Mesodermal cell (in vitro differentiated cells): ENCODE data around the gene OR5M11. TPM values are rescaled to one million over a fixed set of nuclear protein-coding genes. Genes with fewer than 3 reads are reported as not detected.
"Not testable (repeated sequence)": the region's sequence is repeated elsewhere in the genome, so short reads cannot be mapped to it uniquely, and the experiment has no call there.

ENCODE experiments used
- H3K27ac ChIP-seq: 2 replicates; pipeline ENCODE4 v1.7.0; 2013; ENCODE audit warnings: mild to moderate bottlenecking, low read depth, low read length, moderate library complexity; ENCODE audit not compliant: severe bottlenecking
- H3K36me3 ChIP-seq: 2 replicates; pipeline ENCODE4 v1.7.1; 2013; ENCODE audit warnings: mild to moderate bottlenecking, low read length, moderate library complexity; ENCODE audit not compliant: control insufficient read depth, insufficient read depth
- H3K4me1 ChIP-seq: one replicate; pipeline ENCODE4 v1.7.1; 2013; ENCODE audit warnings: mild to moderate bottlenecking, low read length; ENCODE audit not compliant: insufficient read depth, control insufficient read depth, poor library complexity, severe bottlenecking
- H3K4me3 ChIP-seq: 2 replicates; pipeline ENCODE4 v1.7.0; 2013; ENCODE audit warnings: low read length, control low read depth, mild to moderate bottlenecking; ENCODE audit not compliant: insufficient read depth, poor library complexity, severe bottlenecking; ENCODE audit errors: extremely low read depth
- H3K9me3 ChIP-seq: 2 replicates; pipeline ENCODE4 v1.7.1; 2013; ENCODE audit warnings: mild to moderate bottlenecking, low read length, moderate library complexity; ENCODE audit not compliant: control insufficient read depth
- WGBS, 2 experiments: methylation state at CpG; one replicate each; pipeline ENCODE4 v1.1.5; 2013; ENCODE audit warnings: missing lambda C conversion rate in 2 of 2; ENCODE audit not compliant: insufficient coverage in 2 of 2; 5-methylcytosine and 5-hydroxymethylcytosine counted together
- polyA plus RNA-seq, 2 experiments: library from polyadenylated mRNA; stranded (reverse); fragments of 50-300 nt; gene quantifications; one replicate each; pipeline ENCODE4 v1.2.3, GENCODE V29; 2013

Gene OR5M11
- polyA plus RNA-seq (2013, experiment 1 of 2) = not detected
- polyA plus RNA-seq (2013, experiment 2 of 2) = not detected

DNA sequence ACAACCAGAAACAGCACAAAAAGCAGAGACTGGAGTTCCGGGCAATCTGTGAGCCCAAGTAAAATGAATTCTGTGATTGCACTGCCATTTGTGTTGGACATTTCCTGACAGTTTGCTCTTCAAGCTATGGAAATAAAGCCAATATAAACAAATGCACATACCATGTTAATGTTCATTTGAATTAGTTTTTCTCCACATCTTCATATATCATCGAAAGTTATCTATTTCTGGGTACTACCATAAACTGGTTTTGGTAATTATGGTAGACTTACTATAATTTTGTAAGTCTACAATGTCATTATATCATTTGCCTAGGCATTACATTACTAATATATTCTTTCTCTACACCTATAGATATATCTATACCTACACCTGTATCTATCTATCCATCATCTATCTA lies at the start of gene OR5M11:
OR5M11 (minus strand) TSS at position 101 of the 400 bp plus-strand sequence; CDS start at position 101, 0 bp downstream.
- no CpG with 5 or more reads among the region's 2 CpGs for WGBS, 2 experiments
- Histone ChIP-seq H3K9me3 (no peaks in the 10 kb centered on the region), H3K4me1 (no peaks in the 10 kb centered on the region), H3K4me3 (no peak within 1 kb of the TSS), H3K36me3 (no peaks in the 10 kb centered on the region), H3K27ac (no peak within 1 kb of the TSS)

DNA sequence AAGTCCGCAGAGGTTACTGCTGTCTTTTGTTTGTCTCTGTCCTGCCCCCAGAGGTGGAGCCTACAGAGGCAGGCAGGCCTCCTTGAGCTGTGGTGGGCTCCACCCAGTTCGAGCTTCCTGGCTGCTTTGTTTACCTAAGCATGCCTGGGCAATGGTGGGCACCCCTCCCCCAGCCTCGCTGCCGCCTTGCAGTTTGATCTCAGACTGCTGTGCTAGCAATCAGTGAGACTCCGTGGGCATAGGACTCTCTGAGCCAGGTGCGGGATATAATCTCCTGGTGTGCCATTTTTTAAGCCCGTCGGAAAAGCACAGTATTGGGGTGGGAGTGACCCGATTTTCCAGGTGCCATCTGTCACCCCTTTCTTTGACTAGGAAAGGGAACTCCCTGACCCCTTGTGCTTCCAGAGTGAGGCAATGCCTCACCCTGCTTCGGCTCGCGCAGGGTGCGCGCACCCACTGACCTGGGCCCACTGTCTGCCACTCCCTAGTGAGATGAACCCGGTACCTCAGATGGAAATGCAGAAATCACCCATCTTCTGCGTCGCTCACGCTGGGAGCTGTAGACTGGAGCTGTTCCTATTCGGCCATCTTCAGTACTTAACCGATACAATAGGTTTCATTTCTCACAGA lies 49.1 kb upstream of the OR5M11 start:
- not testable (repeated sequence) for H3K4me1 ChIP-seq, H3K4me3 ChIP-seq, H3K36me3 ChIP-seq, H3K27ac ChIP-seq, H3K9me3 ChIP-seq
- 93 to 98% methylated on average over 8 to 9 of the region's 20 CpGs for WGBS, 2 experiments

DNA sequence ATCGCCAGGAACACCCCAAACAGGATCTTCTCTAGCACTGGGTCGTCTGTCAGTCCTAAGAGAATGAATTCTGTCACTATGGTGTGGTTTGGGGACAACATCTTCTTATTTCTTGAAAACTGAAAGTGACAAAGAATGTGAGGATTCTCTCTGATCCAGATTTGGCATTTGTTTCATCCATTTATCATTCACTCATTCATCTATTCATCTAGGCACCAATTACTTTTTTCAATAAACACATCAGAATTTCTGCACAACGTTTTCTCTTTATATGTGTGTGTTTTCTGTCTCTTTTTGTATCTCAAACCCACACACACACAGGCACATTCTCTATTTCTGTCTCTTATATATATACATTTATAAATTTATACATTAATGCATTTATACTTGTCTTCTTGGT lies 34.6 kb upstream of the OR5M11 start, which contains the start of gene OR5M10:
OR5M10 (minus strand) TSS at position 101 of the 400 bp plus-strand sequence; CDS start at position 101, 0 bp downstream.
- Histone ChIP-seq H3K4me1 (no peaks in the 10 kb centered on the region), H3K36me3 (no peaks in the 10 kb centered on the region), H3K9me3 (no peaks in the 10 kb centered on the region), H3K27ac (no peak within 1 kb of the TSS), H3K4me3 (no peak within 1 kb of the TSS)
- 81 to 83% methylated on average over 2 of the region's 3 CpGs for WGBS, 2 experiments

DNA sequence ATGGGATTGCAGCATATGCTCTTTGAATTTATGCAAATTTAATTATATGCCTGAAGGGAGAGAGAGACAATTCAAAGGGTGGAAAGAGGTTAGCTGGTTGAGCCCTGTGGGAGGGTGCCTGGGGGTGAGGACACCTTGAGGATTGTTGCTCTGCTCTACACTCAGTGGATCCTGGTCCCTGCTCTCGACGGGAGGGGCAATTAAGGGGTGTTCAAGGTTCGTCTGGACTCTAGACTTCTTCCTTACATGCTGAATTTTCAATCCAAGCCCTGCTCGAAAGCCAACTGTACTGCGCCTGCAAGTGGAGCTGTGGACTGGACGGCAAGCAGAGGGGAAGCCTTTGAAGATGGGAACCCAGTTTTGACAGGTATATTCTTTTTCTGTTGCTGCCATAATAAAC lies 15.5 kb upstream of the OR5M11 start:
- Histone ChIP-seq H3K4me1 (no peaks in the 10 kb centered on the region), H3K4me3 (no peak overlapping the region), H3K9me3 (no peaks in the 10 kb centered on the region), H3K36me3 (no peaks in the 10 kb centered on the region), H3K27ac (no peak overlapping the region)
- WGBS, 2 experiments = 73% methylated on average over 3 of the region's 6 CpGs; no CpG with 5 or more reads in 1 of the 2 experiments

DNA sequence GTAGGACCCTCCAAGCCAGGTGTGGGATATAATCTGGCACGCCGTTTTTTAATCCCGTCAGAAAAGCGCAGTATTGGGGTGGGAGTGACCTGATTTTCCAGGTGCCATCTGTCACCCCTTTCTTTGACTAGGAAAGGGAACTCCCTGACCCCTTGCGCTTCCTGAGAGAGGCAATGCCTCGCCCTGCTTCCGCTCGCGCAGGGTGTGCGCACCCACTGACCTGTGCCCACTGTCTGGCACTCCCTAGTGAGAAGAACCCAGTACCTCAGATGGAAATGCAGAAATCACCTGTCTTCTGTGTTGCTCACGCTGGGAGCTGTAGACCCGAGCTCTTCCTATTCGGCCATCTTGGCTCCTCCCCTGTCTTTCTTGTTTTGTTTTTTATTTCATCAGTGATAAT lies 11.6 kb upstream of the OR5M11 start:
- not testable (repeated sequence) for H3K4me3 ChIP-seq, H3K27ac ChIP-seq, H3K36me3 ChIP-seq, H3K9me3 ChIP-seq, H3K4me1 ChIP-seq
- WGBS, 2 experiments = 89 to 93% methylated on average over 8 to 9 of the region's 13 CpGs

DNA sequence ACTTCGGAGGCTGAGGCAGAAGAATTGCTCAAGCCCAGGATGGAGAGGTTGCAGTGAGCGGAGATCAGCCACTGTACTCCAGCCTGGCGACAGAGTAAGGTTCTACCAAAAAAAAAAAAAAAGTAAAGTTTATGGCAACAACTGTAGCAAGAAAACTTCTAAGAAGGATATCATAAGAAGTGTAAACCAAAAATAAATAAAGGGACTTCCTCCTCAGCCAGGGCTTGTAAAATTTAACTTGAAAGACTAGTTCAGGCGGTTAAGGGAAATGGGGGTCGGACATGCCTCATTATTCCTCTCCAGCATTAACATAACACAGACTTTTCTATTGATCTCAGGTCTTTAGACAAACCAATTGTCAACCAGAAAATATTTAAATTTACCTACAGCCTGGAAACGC lies 2.5 kb upstream of the OR5M11 start:
- Histone ChIP-seq H3K9me3 (no peaks in the 10 kb centered on the region), H3K4me3 (no peak overlapping the region), H3K27ac (no peak overlapping the region), H3K36me3 (no peaks in the 10 kb centered on the region), H3K4me1 (no peaks in the 10 kb centered on the region)
- 83 to 97% methylated on average over 2 to 3 of the region's 6 CpGs for WGBS, 2 experiments

DNA sequence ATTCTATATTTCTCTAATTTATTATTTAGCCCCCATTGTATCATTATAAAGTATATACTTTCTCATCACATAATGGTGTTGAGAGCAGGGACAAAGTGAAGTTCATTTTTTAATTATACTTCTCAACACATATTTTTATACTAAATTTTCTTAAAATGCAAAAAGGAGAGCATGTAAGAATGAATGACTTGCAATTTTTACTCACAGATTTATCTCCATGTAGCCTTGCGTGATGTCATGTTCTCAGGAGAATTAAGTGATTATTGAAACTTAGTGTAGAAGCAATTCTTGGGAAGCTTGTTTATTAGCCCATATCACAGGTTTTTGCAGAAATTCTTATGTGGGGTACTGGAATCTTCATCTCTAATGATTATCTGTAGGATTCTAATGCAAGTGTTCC lies 682 bp upstream of the OR5M11 start:
- Histone ChIP-seq H3K4me3 (no peak overlapping the region), H3K4me1 (no peaks in the 10 kb centered on the region), H3K36me3 (no peaks in the 10 kb centered on the region), H3K27ac (no peak overlapping the region), H3K9me3 (no peaks in the 10 kb centered on the region)
- WGBS, 2 experiments = no CpG with 5 or more reads among the region's 1 CpG

DNA sequence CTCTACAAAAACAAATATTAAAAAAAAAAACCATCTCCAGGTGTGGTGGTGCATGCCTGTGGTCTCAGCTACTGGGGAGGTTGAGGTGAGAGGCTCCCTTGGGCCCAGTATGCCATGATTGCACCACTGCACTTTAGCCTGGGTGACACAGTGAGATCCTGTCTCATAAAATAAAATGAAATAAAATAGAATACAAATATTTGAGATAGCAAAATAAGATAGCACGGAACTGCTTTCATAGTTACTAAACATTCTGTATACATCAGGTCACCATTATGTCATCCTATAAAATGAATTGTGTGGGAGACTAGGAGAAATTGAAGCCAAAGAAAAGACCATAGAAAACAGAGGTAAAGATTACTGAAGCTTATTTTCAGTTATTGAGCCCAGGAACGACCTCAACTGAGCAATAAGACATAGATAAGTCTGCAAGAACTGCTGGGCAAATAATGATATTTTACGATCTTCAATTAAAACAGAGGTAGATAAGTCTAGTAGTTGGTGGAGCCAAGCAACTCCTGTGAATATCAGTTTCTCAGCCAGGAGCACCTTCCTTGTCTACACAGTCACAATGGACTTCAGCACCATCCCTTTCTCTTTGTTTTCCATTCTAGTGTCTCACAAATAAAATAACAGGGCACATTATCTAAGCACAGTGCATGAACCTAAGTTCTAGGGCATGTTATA lies 9.9 kb downstream of the OR5M11 start:
- H3K27ac ChIP-seq = no peak overlapping the region
- no peaks in the 10 kb centered on the region for H3K9me3 ChIP-seq
- H3K36me3 ChIP-seq = no peaks in the 10 kb centered on the region
- WGBS, 2 experiments = 81 to 100% methylated on average over 1 to 2 of the region's 3 CpGs
- H3K4me1 ChIP-seq = no peaks in the 10 kb centered on the region
- H3K4me3 ChIP-seq = no peak overlapping the region

DNA sequence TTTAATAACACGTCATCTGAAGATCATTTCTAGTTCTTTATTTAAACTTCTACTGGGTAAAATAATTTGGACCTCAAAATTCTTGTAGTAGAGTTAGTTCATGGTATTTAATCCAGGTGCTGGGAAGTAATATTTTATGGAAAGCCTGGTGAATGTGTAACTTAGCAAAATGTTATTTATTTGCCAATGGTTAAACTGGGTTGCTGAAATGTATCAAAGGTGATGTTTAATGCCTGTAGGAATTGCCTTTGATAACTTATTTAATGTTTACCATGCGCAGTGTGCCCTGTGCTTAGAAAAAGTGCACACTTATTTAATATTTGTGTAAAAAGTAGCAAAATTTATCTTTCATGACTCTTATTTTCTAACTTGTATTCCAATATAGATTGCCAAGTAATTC lies 11.2 kb downstream of the OR5M11 start:
- no CpG with 5 or more reads among the region's 2 CpGs for WGBS, 2 experiments
- no peaks in the 10 kb centered on the region for H3K9me3 ChIP-seq
- H3K27ac ChIP-seq = no peak overlapping the region
- H3K36me3 ChIP-seq = no peaks in the 10 kb centered on the region
- H3K4me3 ChIP-seq = no peak overlapping the region
- no peaks in the 10 kb centered on the region for H3K4me1 ChIP-seq

DNA sequence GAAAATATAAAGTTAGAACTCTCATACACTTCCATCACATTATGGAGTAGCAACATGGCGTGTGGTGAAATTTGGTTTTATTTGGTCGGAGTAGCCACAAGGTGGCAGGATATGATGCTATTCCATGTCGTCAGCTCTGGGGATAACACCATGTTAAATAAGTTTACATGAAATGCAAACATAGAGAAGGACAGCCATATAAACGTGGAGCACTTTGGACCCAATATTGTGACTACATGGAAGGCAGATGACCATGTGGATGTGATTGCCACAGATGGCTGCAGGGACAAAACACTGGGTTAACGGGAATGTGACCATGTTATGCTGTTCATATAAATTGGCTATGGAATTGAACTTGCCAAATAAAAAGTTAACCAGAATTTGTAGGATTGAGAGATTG lies 21.0 kb downstream of the OR5M11 start:
- WGBS, 2 experiments = 56 to 61% methylated on average over 2 to 3 of the region's 5 CpGs
- Histone ChIP-seq H3K27ac (no peak overlapping the region), H3K4me1 (no peaks in the 10 kb centered on the region), H3K36me3 (no peaks in the 10 kb centered on the region), H3K9me3 (no peaks in the 10 kb centered on the region), H3K4me3 (no peak overlapping the region)

DNA sequence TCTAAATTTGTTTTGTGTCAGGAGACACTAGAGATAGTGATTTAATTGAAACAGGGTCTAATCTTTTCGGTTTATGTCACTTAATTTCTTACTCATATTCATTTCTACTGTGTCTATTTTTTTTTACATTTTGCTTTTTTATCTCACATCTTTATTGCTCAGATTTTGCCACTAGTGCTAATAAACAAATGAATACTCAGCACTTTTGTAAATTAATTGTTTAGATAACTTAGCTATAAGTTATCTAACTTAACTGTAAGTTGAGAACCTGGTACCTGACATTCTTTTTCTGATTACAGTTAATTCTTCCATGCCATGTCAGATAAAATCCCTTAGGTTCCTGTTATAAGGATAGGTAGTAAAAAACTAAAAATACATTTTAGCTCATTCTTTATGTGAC lies 29.8 kb downstream of the OR5M11 start:
- Histone ChIP-seq H3K27ac (no peak overlapping the region), H3K9me3 (no peaks in the 10 kb centered on the region), H3K36me3 (no peaks in the 10 kb centered on the region), H3K4me1 (no peaks in the 10 kb centered on the region), H3K4me3 (no peak overlapping the region)
- WGBS, 2 experiments = no CpG with 5 or more reads among the region's 1 CpG
